ENCODE data around the gene SHISA9.

The SHISA9 gene

GRCh38 chr16:12958366-12958765, 57.0 kb downstream of the SHISA9 start:
- H3K9me3 ChIP-seq (ENCODE audit: control insufficient read depth, low read length): no peaks in the 10 kb centered on the region
- H3K4me1 ChIP-seq (ENCODE audit: control insufficient read depth, insufficient read depth, low read length): no peaks in the 10 kb centered on the region
- H3K9ac ChIP-seq (ENCODE audit: low read length): no peak overlapping the region
- no peaks in the 10 kb centered on the region for H3K36me3 ChIP-seq (ENCODE audit: control insufficient read depth, insufficient read depth, low read length, severe bottlenecking)
- DNase-seq (ENCODE audit: low read depth): no peak
- no peaks in the 10 kb centered on the region for H3K27me3 ChIP-seq (replicated peaks; ENCODE audit: control insufficient read depth, insufficient read depth, low read length)
- H3K4me3 ChIP-seq (ENCODE audit: low read length): no peak overlapping the region

DNA sequence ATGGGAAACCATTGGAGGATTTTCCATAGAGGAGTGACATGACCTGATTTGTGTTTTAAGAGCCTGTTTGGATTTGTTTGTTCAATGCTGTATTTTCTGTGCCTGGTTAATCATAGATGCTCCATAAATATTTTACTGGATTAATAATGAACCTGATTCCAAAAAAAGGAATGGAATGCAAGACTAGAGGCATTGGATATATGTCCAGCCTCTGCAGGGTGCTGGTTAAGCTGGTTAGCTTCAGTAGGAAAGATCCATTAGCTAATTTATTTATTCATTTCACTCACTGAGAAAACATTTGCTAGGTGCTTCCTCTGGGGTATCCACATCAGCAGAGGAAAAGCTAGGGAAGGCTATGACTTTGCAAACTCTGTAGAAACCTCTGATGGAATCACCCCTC, 57.7 kb downstream of the SHISA9 start:
- no peak for DNase-seq (ENCODE audit: low read depth)
- Histone ChIP-seq H3K27me3 (replicated peaks; ENCODE audit: control insufficient read depth, insufficient read depth, low read length) (no peaks in the 10 kb centered on the region), H3K9me3 (ENCODE audit: control insufficient read depth, low read length) (no peaks in the 10 kb centered on the region), H3K9ac (ENCODE audit: low read length) (no peak overlapping the region), H3K4me1 (ENCODE audit: control insufficient read depth, insufficient read depth, low read length) (no peaks in the 10 kb centered on the region), H3K36me3 (ENCODE audit: control insufficient read depth, insufficient read depth, low read length, severe bottlenecking) (no peaks in the 10 kb centered on the region), H3K4me3 (ENCODE audit: low read length) (no peak overlapping the region)

DNA sequence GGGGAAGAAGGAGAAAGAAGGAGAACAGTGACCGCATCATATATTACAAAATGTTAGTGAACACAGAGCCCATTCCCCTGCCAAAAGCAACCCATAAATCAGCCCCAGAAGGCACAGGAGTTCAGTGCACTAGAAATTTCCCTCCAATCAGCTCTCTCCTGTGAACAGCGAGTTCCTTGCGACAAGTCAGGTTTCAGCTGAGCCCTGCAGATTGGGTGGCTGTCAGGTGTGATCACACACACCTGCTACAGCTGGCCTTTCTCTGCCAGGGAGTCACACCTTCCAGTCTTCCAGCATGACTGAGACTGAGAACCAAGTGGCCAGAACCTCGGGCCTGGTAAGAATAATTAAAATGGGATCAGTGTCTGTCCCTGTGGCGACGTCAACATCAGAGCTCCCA, 60.2 kb downstream of the SHISA9 start:
- no peak overlapping the region for H3K9ac ChIP-seq (ENCODE audit: low read length)
- no peaks in the 10 kb centered on the region for H3K27me3 ChIP-seq (replicated peaks; ENCODE audit: control insufficient read depth, insufficient read depth, low read length)
- H3K9me3 ChIP-seq (ENCODE audit: control insufficient read depth, low read length): no peaks in the 10 kb centered on the region
- H3K36me3 ChIP-seq (ENCODE audit: control insufficient read depth, insufficient read depth, low read length, severe bottlenecking): no peaks in the 10 kb centered on the region
- no peak for DNase-seq (ENCODE audit: low read depth)
- H3K4me1 ChIP-seq (ENCODE audit: control insufficient read depth, insufficient read depth, low read length): no peaks in the 10 kb centered on the region
- H3K4me3 ChIP-seq (ENCODE audit: low read length): no peak overlapping the region

DNA sequence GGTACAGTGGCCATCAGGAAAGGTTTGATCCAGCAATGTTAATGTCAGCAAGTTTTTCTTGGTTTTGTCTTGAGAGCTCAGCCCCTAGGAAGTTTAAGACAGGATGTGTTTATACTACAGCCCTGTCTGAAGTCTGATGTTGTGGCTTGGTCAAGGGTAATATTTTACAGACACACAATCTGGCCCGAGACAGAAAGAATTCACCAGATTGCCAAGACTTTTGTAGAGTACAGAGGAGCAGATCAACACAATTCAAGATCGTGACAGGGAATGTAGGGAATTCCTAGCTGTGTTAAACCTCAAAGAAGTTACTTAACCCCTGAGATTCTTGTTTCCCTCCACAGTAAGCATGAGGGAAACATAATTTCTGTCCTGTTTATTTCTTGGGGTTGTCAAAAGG, 63.1 kb downstream of the SHISA9 start:
- H3K27me3 ChIP-seq (replicated peaks; ENCODE audit: control insufficient read depth, insufficient read depth, low read length): no peaks in the 10 kb centered on the region
- no peaks in the 10 kb centered on the region for H3K36me3 ChIP-seq (ENCODE audit: control insufficient read depth, insufficient read depth, low read length, severe bottlenecking)
- H3K9me3 ChIP-seq (ENCODE audit: control insufficient read depth, low read length): no peaks in the 10 kb centered on the region
- no peak overlapping the region for H3K4me3 ChIP-seq (ENCODE audit: low read length)
- DNase-seq (ENCODE audit: low read depth): no peak
- no peak overlapping the region for H3K9ac ChIP-seq (ENCODE audit: low read length)
- no peaks in the 10 kb centered on the region for H3K4me1 ChIP-seq (ENCODE audit: control insufficient read depth, insufficient read depth, low read length)

- no peaks in the 10 kb centered on the region for H3K9me3 ChIP-seq (ENCODE audit: control insufficient read depth, low read length)
- no peak for DNase-seq (ENCODE audit: low read depth)
- no peak overlapping the region for H3K9ac ChIP-seq (ENCODE audit: low read length)
- H3K36me3 ChIP-seq (ENCODE audit: control insufficient read depth, insufficient read depth, low read length, severe bottlenecking): no peaks in the 10 kb centered on the region
- H3K27me3 ChIP-seq (replicated peaks; ENCODE audit: control insufficient read depth, insufficient read depth, low read length): no peaks in the 10 kb centered on the region
- no peaks in the 10 kb centered on the region for H3K4me1 ChIP-seq (ENCODE audit: control insufficient read depth, insufficient read depth, low read length)
- H3K4me3 ChIP-seq (ENCODE audit: low read length): no peak overlapping the region
Measured at GRCh38 chr16:12965274-12965804, 63.9 kb downstream of the SHISA9 start.

- Histone ChIP-seq H3K9me3 (ENCODE audit: control insufficient read depth, low read length) (no peaks in the 10 kb centered on the region), H3K27me3 (replicated peaks; ENCODE audit: control insufficient read depth, insufficient read depth, low read length) (no peaks in the 10 kb centered on the region), H3K4me3 (ENCODE audit: low read length) (no peak overlapping the region), H3K36me3 (ENCODE audit: control insufficient read depth, insufficient read depth, low read length, severe bottlenecking) (no peaks in the 10 kb centered on the region), H3K9ac (ENCODE audit: low read length) (no peak overlapping the region), H3K4me1 (ENCODE audit: control insufficient read depth, insufficient read depth, low read length) (no peaks in the 10 kb centered on the region)
- peak; percentile 24 for DNase-seq (ENCODE audit: low read depth)
Measured at GRCh38 chr16:12971241-12971640, 69.8 kb downstream of the SHISA9 start.

DNA sequence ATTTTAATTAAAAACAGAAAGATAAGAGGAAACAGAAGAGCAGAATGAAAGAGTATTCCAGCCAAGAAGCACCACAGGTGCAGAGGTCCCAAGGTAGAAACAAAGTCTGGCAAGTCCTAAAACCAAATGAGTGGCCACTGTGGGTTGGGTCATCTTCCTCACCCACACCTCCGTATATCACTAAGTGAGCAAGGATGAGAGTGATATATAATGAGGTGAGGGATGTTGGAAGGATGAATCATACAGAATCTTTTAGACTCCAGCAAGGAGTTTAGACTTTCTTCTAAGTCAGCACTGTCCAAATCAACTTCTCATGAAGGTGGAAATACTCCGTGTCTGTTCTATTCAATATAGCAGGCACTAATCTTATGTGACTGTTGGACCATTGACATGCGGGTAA, 70.8 kb downstream of the SHISA9 start:
- no peak for DNase-seq (ENCODE audit: low read depth)

GRCh38 chr16:12975766-12976165, 74.4 kb downstream of the SHISA9 start:
- Histone ChIP-seq H3K27me3 (replicated peaks; ENCODE audit: control insufficient read depth, insufficient read depth, low read length) (no peaks in the 10 kb centered on the region), H3K4me3 (ENCODE audit: low read length) (no peak overlapping the region), H3K9ac (ENCODE audit: low read length) (no peak overlapping the region), H3K36me3 (ENCODE audit: control insufficient read depth, insufficient read depth, low read length, severe bottlenecking) (no peaks in the 10 kb centered on the region), H3K9me3 (ENCODE audit: control insufficient read depth, low read length) (peaks cover 7% of the 10 kb centered on the region), H3K4me1 (ENCODE audit: control insufficient read depth, insufficient read depth, low read length) (no peaks in the 10 kb centered on the region)
- DNase-seq (ENCODE audit: low read depth): no peak

More for the DNA sequence above, 70.8 kb downstream of the SHISA9 start:
- Histone ChIP-seq H3K9ac (ENCODE audit: low read length) (no peak overlapping the region), H3K27me3 (replicated peaks; ENCODE audit: control insufficient read depth, insufficient read depth, low read length) (no peaks in the 10 kb centered on the region), H3K9me3 (ENCODE audit: control insufficient read depth, low read length) (no peaks in the 10 kb centered on the region), H3K4me3 (ENCODE audit: low read length) (no peak overlapping the region), H3K36me3 (ENCODE audit: control insufficient read depth, insufficient read depth, low read length, severe bottlenecking) (no peaks in the 10 kb centered on the region), H3K4me1 (ENCODE audit: control insufficient read depth, insufficient read depth, low read length) (no peaks in the 10 kb centered on the region)

- Histone ChIP-seq H3K27me3 (replicated peaks; ENCODE audit: control insufficient read depth, insufficient read depth, low read length) (no peaks in the 10 kb centered on the region), H3K4me1 (ENCODE audit: control insufficient read depth, insufficient read depth, low read length) (no peaks in the 10 kb centered on the region), H3K36me3 (ENCODE audit: control insufficient read depth, insufficient read depth, low read length, severe bottlenecking) (no peaks in the 10 kb centered on the region), H3K9me3 (ENCODE audit: control insufficient read depth, low read length) (peaks cover 12% of the 10 kb centered on the region), H3K4me3 (ENCODE audit: low read length) (no peak overlapping the region), H3K9ac (ENCODE audit: low read length) (no peak overlapping the region)
- DNase-seq (ENCODE audit: low read depth): no peak
Measured at GRCh38 chr16:12976496-12976895, 75.1 kb downstream of the SHISA9 start.

GRCh38 chr16:12976936-12977335, 75.5 kb downstream of the SHISA9 start:
- peaks cover 12% of the 10 kb centered on the region for H3K9me3 ChIP-seq (ENCODE audit: control insufficient read depth, low read length)
- H3K4me3 ChIP-seq (ENCODE audit: low read length): no peak overlapping the region
- no peaks in the 10 kb centered on the region for H3K27me3 ChIP-seq (replicated peaks; ENCODE audit: control insufficient read depth, insufficient read depth, low read length)
- no peak for DNase-seq (ENCODE audit: low read depth)
- H3K4me1 ChIP-seq (ENCODE audit: control insufficient read depth, insufficient read depth, low read length): no peaks in the 10 kb centered on the region
- no peak overlapping the region for H3K9ac ChIP-seq (ENCODE audit: low read length)
- H3K36me3 ChIP-seq (ENCODE audit: control insufficient read depth, insufficient read depth, low read length, severe bottlenecking): no peaks in the 10 kb centered on the region

DNA sequence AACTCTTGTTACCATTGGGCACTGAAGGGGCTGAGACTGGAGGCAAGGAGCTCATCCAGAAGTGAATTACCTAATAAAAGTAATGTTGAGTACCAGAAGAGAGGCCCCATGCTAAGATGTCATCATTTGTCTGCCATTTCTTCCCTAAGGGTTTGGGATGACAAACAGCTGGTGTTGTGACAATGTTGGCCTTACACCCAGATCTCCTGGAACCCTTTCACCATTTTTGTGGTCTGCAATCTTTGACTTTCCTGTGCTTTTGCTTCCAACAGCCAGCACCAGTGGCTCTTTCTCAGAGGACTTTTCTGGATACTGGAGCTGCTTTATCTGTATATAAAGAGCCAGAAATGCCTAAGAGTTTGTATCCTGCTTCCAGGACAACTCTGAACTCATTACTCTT, 84.1 kb downstream of the SHISA9 start:
- DNase-seq (ENCODE audit: low read depth): no peak
- Histone ChIP-seq H3K4me1 (ENCODE audit: control insufficient read depth, insufficient read depth, low read length) (no peaks in the 10 kb centered on the region), H3K36me3 (ENCODE audit: control insufficient read depth, insufficient read depth, low read length, severe bottlenecking) (no peaks in the 10 kb centered on the region), H3K9ac (ENCODE audit: low read length) (no peak overlapping the region), H3K4me3 (ENCODE audit: low read length) (no peak overlapping the region), H3K27me3 (replicated peaks; ENCODE audit: control insufficient read depth, insufficient read depth, low read length) (no peaks in the 10 kb centered on the region), H3K9me3 (ENCODE audit: control insufficient read depth, low read length) (peaks cover 7% of the 10 kb centered on the region)

DNA sequence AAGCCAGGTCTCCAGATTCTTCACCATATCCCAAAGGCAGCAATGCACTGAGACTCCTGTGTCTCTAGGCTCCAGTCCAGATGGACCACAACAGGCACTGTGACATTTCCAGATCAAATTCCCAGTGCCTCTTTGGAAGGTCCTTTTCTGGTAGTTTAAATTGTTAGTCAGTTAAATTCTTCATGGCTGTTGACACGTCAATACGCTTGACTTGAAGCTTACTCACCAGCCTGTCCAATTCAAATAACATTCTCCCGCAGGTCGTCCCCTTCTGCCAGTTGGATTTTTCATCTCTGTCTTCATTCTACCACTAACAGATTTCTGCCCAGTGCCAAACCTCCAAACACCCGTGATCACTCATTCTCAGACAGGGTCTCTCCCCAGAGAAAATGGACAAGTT, 86.7 kb downstream of the SHISA9 start:
- no peaks in the 10 kb centered on the region for H3K27me3 ChIP-seq (replicated peaks; ENCODE audit: control insufficient read depth, insufficient read depth, low read length)
- DNase-seq (ENCODE audit: low read depth): no peak
- no peak overlapping the region for H3K4me3 ChIP-seq (ENCODE audit: low read length)
- no peak overlapping the region for H3K9ac ChIP-seq (ENCODE audit: low read length)
- H3K9me3 ChIP-seq (ENCODE audit: control insufficient read depth, low read length): no peaks in the 10 kb centered on the region
- no peaks in the 10 kb centered on the region for H3K4me1 ChIP-seq (ENCODE audit: control insufficient read depth, insufficient read depth, low read length)
- no peaks in the 10 kb centered on the region for H3K36me3 ChIP-seq (ENCODE audit: control insufficient read depth, insufficient read depth, low read length, severe bottlenecking)

Data from adipocyte (in vitro differentiated cells).